Panc1 (cell line): ENCODE measurements around the gene FAM174A. TPM values are rescaled to one million over a fixed set of nuclear protein-coding genes. Genes with fewer than 3 reads are reported as not detected.
A peak's percentile ranks its signal among the peaks of the same experiment; 100 is the strongest.

Experiments
- ATAC-seq: fragments of 200-7000 bp; cut with Tn5 transposase; 2 replicates; pipeline ENCODE4 v1.9.1; 2020; ENCODE audit warnings: mild to moderate bottlenecking, moderate library complexity
- BruUV-seq: library from RNA; stranded (reverse); fragments of 400-500 nt; replicated peaks from 2 replicates; lab custom pipeline; 2021; lab: Mats Ljungman, UMichigan
- CTCF ChIA-PET: fragments of 300-600 bp; sonication (Branson Sonifier 250); formaldehyde crosslinking; loops from one replicate; lab custom pipeline; 2022; ENCODE audit warnings: antibody characterized with exemption; lab: Charles Lee
- POLR2A ChIA-PET: fragments of 300-600 bp; sonication (Branson Sonifier 250); formaldehyde crosslinking; loops from one replicate; lab custom pipeline; 2022; ENCODE audit warnings: antibody characterized with exemption; lab: Charles Lee
- DNase-seq: peaks from one replicate; pipeline ENCODE4 v3.0.0-alpha.2; 2010; ENCODE audit warnings: low read depth, low spot score
- H3K27ac ChIP-seq: 2 replicates; pipeline ENCODE4 v1.5.1; 2011; ENCODE audit warnings: mild to moderate bottlenecking, low read length, inconsistent platforms
- H3K27me3 ChIP-seq: fragments of 200-500 bp; sonication (Bioruptor generic); 2 replicates; pipeline ENCODE4 v1.6.0; 2014; ENCODE audit warnings: low read length, inconsistent platforms; ENCODE audit not compliant: control insufficient read depth, insufficient read depth
- H3K36me3 ChIP-seq: fragments of 200-500 bp; sonication (Bioruptor generic); 2 replicates; pipeline ENCODE4 v1.5.1; 2014; ENCODE audit warnings: inconsistent platforms, mild to moderate bottlenecking, low read length, moderate library complexity; ENCODE audit not compliant: control insufficient read depth, insufficient read depth
- H3K4me1 ChIP-seq: 2 replicates; pipeline ENCODE4 v1.5.1; 2011; ENCODE audit warnings: inconsistent platforms, mild to moderate bottlenecking, low read length, moderate library complexity; ENCODE audit not compliant: control insufficient read depth, insufficient read depth
- H3K4me3 ChIP-seq, 2 experiments: 2 replicates each; pipeline ENCODE4 v1.5.1; 2011 to 2012; ENCODE audit warnings: low read depth in 2 of 2, low read length in 2 of 2, mild to moderate bottlenecking in 2 of 2, inconsistent platforms in 1 of 2, moderate library complexity in 1 of 2
- H3K9me3 ChIP-seq: fragments of 200-500 bp; sonication (Bioruptor generic); 2 replicates; pipeline ENCODE4 v1.5.1; 2014; ENCODE audit warnings: low read depth, mild to moderate bottlenecking, inconsistent platforms, low read length, moderate library complexity; ENCODE audit not compliant: control insufficient read depth, insufficient read depth
- CTCF ChIP-seq: fragments of 450-650 bp; IDR thresholded peaks from 2 replicates; pipeline ENCODE4 v1.5.1; 2017; ENCODE audit warnings: mild to moderate bottlenecking
- POLR2AphosphoS5 ChIP-seq: IDR thresholded peaks from 2 replicates; pipeline ENCODE4 v1.6.1; 2012; ENCODE audit warnings: mild to moderate bottlenecking, low read depth, low read length, moderate library complexity
- SIN3A ChIP-seq: IDR thresholded peaks from 2 replicates; pipeline ENCODE4 v1.6.1; 2012; ENCODE audit warnings: low read depth, mild to moderate bottlenecking, low read length, moderate library complexity, borderline replicate concordance; ENCODE audit not compliant: insufficient read depth
- TCF7L2 ChIP-seq: IDR thresholded peaks from 2 replicates; pipeline ENCODE4 v1.6.1; 2011; ENCODE audit warnings: mild to moderate bottlenecking, low read depth, low read length, inconsistent platforms
- in situ Hi-C: cut with HindIII; loops from 2 replicates; pipeline ENCODE4 v1.10.0; 2016; ENCODE audit warnings: low sequenced_read_pairs, low pct_unique_long_range_greater_than_20kb
- intact Hi-C: fragments of 100-400 bp; cut with micrococcal nuclease; formaldehyde crosslinking; loops from one replicate; pipeline ENCODE4 v1.10.0; 2022; ENCODE audit not compliant: unreplicated experiment
- total RNA-seq: library from RNA; stranded (reverse); gene quantifications from one replicate; pipeline ENCODE4 v1.2.1, GENCODE V29; 2021; ENCODE audit not compliant: unreplicated experiment
- TF ChIP-seq, protein P1 (sequence below), 2 experiments: IDR thresholded peaks; 2 replicates each; pipeline ENCODE4 v1.6.1; 2011 to 2012; ENCODE audit warnings: low read depth in 2 of 2, control low read depth in 1 of 2, low read length in 1 of 2, mild to moderate bottlenecking in 1 of 2, moderate library complexity in 1 of 2; ENCODE audit not compliant: insufficient read depth in 1 of 2

FAM174A gene
- total RNA-seq, 1 experiment from 2014 or later: 11.0 TPM

DNA sequence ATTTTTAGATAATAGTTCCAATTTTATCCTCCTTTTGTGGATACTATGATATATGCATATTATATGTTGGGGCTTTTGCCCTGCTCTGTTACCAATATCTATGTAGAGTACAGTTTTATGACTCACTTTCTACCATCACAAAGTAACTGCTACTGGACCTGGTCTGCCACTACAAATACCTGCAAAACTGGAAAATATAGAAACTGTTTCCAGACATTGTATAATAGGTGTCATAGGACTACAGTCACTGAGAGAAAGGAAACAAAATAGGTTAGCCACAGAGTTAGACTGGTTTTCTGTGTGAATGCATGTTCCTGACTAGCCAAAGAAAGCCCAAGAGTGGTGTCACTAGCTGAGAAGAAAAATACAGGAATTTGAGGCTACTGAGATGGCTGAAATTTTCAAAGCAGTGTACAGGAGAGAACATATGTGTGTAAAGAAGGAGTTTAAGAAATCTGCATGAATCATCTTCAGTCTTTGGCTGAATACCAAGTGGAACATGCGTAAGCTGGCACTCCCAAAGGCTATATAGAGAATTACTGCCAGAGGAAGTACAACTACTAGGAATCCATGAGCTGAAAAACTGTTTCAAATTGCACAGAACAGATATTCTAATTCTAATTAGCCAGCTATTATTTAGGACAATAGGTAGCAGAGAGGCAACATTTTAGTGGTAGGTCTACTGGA is 29.0 kb upstream of the FAM174A start:
- BruUV-seq: no TSS peak
- Histone ChIP-seq H3K27me3 (no peaks in the 10 kb centered on the region), H3K27ac (no peak overlapping the region), H3K4me1 (no peaks in the 10 kb centered on the region), H3K9me3 (no peaks in the 10 kb centered on the region), H3K4me3 (no peak overlapping the region), H3K36me3 (no peaks in the 10 kb centered on the region; the same call in 1 of the 2 replicates)
- in situ Hi-C loops (no loop called here), intact Hi-C loops (no loop called here)
- no peak for TF ChIP-seq SIN3A
- no peak for TF ChIP-seq TCF7L2
- TF ChIP-seq, protein P1, sequence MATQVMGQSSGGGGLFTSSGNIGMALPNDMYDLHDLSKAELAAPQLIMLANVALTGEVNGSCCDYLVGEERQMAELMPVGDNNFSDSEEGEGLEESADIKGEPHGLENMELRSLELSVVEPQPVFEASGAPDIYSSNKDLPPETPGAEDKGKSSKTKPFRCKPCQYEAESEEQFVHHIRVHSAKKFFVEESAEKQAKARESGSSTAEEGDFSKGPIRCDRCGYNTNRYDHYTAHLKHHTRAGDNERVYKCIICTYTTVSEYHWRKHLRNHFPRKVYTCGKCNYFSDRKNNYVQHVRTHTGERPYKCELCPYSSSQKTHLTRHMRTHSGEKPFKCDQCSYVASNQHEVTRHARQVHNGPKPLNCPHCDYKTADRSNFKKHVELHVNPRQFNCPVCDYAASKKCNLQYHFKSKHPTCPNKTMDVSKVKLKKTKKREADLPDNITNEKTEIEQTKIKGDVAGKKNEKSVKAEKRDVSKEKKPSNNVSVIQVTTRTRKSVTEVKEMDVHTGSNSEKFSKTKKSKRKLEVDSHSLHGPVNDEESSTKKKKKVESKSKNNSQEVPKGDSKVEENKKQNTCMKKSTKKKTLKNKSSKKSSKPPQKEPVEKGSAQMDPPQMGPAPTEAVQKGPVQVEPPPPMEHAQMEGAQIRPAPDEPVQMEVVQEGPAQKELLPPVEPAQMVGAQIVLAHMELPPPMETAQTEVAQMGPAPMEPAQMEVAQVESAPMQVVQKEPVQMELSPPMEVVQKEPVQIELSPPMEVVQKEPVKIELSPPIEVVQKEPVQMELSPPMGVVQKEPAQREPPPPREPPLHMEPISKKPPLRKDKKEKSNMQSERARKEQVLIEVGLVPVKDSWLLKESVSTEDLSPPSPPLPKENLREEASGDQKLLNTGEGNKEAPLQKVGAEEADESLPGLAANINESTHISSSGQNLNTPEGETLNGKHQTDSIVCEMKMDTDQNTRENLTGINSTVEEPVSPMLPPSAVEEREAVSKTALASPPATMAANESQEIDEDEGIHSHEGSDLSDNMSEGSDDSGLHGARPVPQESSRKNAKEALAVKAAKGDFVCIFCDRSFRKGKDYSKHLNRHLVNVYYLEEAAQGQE (IDR thresholded peaks at IDR 0.05; ENCODE audit: insufficient read depth in 1 of 2, low read depth in 2 of 2, low read length in 1 of 2): no peak
- no peak for TF ChIP-seq CTCF
- no peak for TF ChIP-seq POLR2AphosphoS5
- ChIA-PET CTCF (no interaction called here), POLR2A (no interaction called here)
- DNase-seq (peak; percentile 35), ATAC-seq (no peak)

- BruUV-seq: no TSS peak
- ChIA-PET POLR2A (no interaction called here), CTCF (no interaction called here)
- Histone ChIP-seq H3K4me3 (no peak overlapping the region), H3K36me3 (no peaks in the 10 kb centered on the region), H3K4me1 (no peaks in the 10 kb centered on the region), H3K9me3 (no peaks in the 10 kb centered on the region), H3K27ac (no peak overlapping the region), H3K27me3 (no peaks in the 10 kb centered on the region)
- TF ChIP-seq CTCF: no peak
- no peak for TF ChIP-seq POLR2AphosphoS5
- no peak for TF ChIP-seq SIN3A
- TF ChIP-seq, protein P1 (IDR thresholded peaks at IDR 0.05; ENCODE audit: insufficient read depth in 1 of 2, low read depth in 2 of 2, low read length in 1 of 2): no peak
- TF ChIP-seq TCF7L2: no peak
- DNase-seq (no peak), ATAC-seq (no peak)
- intact Hi-C loops (no loop called here), in situ Hi-C loops (no loop called here)
Observed at GRCh38 chr5:100516285-100516684, 18.9 kb upstream of the FAM174A start.
